GM12801 (cell line): ENCODE results near the gene GPATCH1.

Experiments used
- CTCF ChIP-seq: IDR thresholded peaks from one replicate; pipeline ENCODE4 v1.5.1; 2011; ENCODE audit warnings: control low read depth; ENCODE audit not compliant: insufficient read length; ENCODE audit errors: extremely low read depth

Gene GPATCH1

GRCh38 chr19:33175156-33175782 lies 94.3 kb downstream of the GPATCH1 start:
- TF ChIP-seq CTCF, result no peak

GRCh38 chr19:33175886-33176669 lies 95.1 kb downstream of the GPATCH1 start:
- no peak for TF ChIP-seq CTCF

GRCh38 chr19:33176670-33177416 lies 95.9 kb downstream of the GPATCH1 start:
- no peak for TF ChIP-seq CTCF

GRCh38 chr19:33177417-33177979 lies 96.5 kb downstream of the GPATCH1 start:
- TF ChIP-seq CTCF, result no peak
